K562 (cell line): ENCODE measurements around the gene DDHD1. TPM values are rescaled to one million over a fixed set of nuclear protein-coding genes. Genes with fewer than 3 reads are reported as not detected.

Source experiments
- ATAC-seq: fragments of 200-7000 bp; cut with Tn5 transposase; 3 replicates; pipeline ENCODE4 v1.9.1; 2020; ENCODE audit warnings: moderate library complexity
- BruUV-seq: library from RNA; stranded (reverse); fragments of 400-500 nt; replicated peaks from 2 replicates; lab custom pipeline; 2021; lab: Mats Ljungman, UMichigan
- CTCF ChIA-PET: fragments of 300-600 bp; formaldehyde crosslinking; extraction: SDS; loops from one replicate; lab custom pipeline; 2021; ENCODE audit warnings: low intra/inter-chr PET ratio; lab: Yijun Ruan, JAX
- POLR2A ChIA-PET: fragments of 300-600, 350-650 bp; sonication (Branson Sonifier 250); formaldehyde crosslinking; extraction: SDS; loops from one replicate; lab custom pipeline; 2021; ENCODE audit warnings: antibody characterized with exemption, inconsistent platforms; lab: Yijun Ruan, JAX
- DNase-seq, 4 experiments: peaks; one replicate each; pipeline versions ENCODE4 v3.0.0 to v3.0.0-alpha.2; 2011 to 2018; ENCODE audit warnings: low spot score in 3 of 4, mixed read lengths in 3 of 4; ENCODE audit errors: extremely low read depth in 1 of 4
- FAIRE-seq: peaks from 2 replicates; lab custom pipeline; 2011; peaks lifted over from hg19 to GRCh38; lab: Jason Lieb, UNC
- H2AFZ ChIP-seq: 2 replicates; pipeline ENCODE4 v1.6.0; 2011; ENCODE audit warnings: low read depth, low read length, control low read depth, inconsistent platforms
- H3K27ac ChIP-seq: fragments of 200-600 bp; 3 replicates; pipeline ENCODE4 v1.8.0; 2011; ENCODE audit warnings: low read depth, mild to moderate bottlenecking, control low read depth, inconsistent platforms, low read length, moderate library complexity, mixed read lengths; ENCODE audit errors: extremely low read depth
- H3K27me3 ChIP-seq, 2 experiments: fragments of 300-600 bp in 1 of 2; 2 replicates in 1 of 2; 3 replicates in 1 of 2; pipeline versions ENCODE4 v1.6.0 to v1.8.0; 2011; ENCODE audit warnings: inconsistent platforms in 2 of 2, low read length in 2 of 2, mild to moderate bottlenecking in 1 of 2, mixed read lengths in 1 of 2, moderate library complexity in 1 of 2; ENCODE audit not compliant: control insufficient read depth in 2 of 2, insufficient read depth in 2 of 2
- H3K36me3 ChIP-seq: fragments of 300-600 bp; 3 replicates; pipeline ENCODE4 v1.8.0; 2011; ENCODE audit warnings: mild to moderate bottlenecking, low read length, inconsistent platforms; ENCODE audit not compliant: control insufficient read depth, insufficient read depth
- H3K4me1 ChIP-seq, 2 experiments: fragments of 200-600 bp in 1 of 2; replicated peaks in 1 of 2; 2 replicates in 1 of 2; 3 replicates in 1 of 2; pipeline versions ENCODE4 v1.5.1 to v1.8.0; 2011; ENCODE audit warnings: inconsistent platforms in 2 of 2, low read length in 2 of 2, mild to moderate bottlenecking in 1 of 2, mixed read lengths in 1 of 2, moderate library complexity in 1 of 2; ENCODE audit not compliant: control insufficient read depth in 2 of 2, insufficient read depth in 2 of 2
- H3K4me2 ChIP-seq: 2 replicates; pipeline ENCODE4 v1.6.1; 2011; ENCODE audit warnings: low read length, control low read depth, inconsistent platforms, mixed read lengths; ENCODE audit not compliant: insufficient read depth
- H3K4me3 ChIP-seq: fragments of 200-600 bp; sonication (generic), shearing (Covaris generic); 2 replicates; pipeline ENCODE4 v1.5.1; 2016; ENCODE audit warnings: control low read depth, inconsistent platforms
- H3K79me2 ChIP-seq: fragments of 200-600 bp; 3 replicates; pipeline ENCODE4 v1.8.0; 2011; ENCODE audit warnings: low read length, inconsistent platforms; ENCODE audit not compliant: control insufficient read depth, insufficient read depth
- H3K9ac ChIP-seq, 2 experiments: 2 replicates each; pipeline versions ENCODE4 v1.6.0 to v1.6.1; 2011; ENCODE audit warnings: low read depth in 2 of 2, low read length in 2 of 2, control low read depth in 1 of 2, inconsistent platforms in 1 of 2, mild to moderate bottlenecking in 1 of 2, mixed read lengths in 1 of 2; ENCODE audit not compliant: insufficient read depth in 1 of 2
- H3K9me1 ChIP-seq: one replicate; pipeline ENCODE4 v1.6.0; 2011; ENCODE audit warnings: inconsistent platforms, mild to moderate bottlenecking, low read length, moderate library complexity; ENCODE audit not compliant: control insufficient read depth, insufficient read depth
- H3K9me3 ChIP-seq: replicated peaks from 2 replicates; pipeline ENCODE4 v1.5.1; 2011; ENCODE audit warnings: low read depth, low read length, inconsistent platforms; ENCODE audit not compliant: control insufficient read depth, insufficient read depth
- H4K20me1 ChIP-seq: replicated peaks from 2 replicates; pipeline ENCODE4 v1.6.1; 2011; ENCODE audit warnings: low read length, inconsistent platforms, mixed read lengths; ENCODE audit not compliant: control insufficient read depth, insufficient read depth
- ASH1L ChIP-seq: fragments of 450-650 bp; IDR thresholded peaks from 2 replicates; pipeline ENCODE4 v1.6.1; 2018; ENCODE audit warnings: borderline replicate concordance, mild to moderate bottlenecking, low read depth; ENCODE audit not compliant: partially characterized antibody
- BCL6 ChIP-seq: fragments of 250-450 bp; sonication (Bioruptor Pico); IDR thresholded peaks from 2 replicates; pipeline ENCODE4 v1.4.0; 2020
- CSDE1 ChIP-seq, 2 experiments: fragments of 450-650 bp; IDR thresholded peaks; 2 replicates each; pipeline ENCODE4 v1.6.1; 2016; ENCODE audit warnings: mild to moderate bottlenecking in 1 of 2
- DDX20 ChIP-seq: fragments of 450-650 bp; IDR thresholded peaks from 2 replicates; pipeline ENCODE4 v1.6.1; 2016; ENCODE audit warnings: missing genetic modification characterization, low read depth, mild to moderate bottlenecking, missing compliant biosample characterization, moderate library complexity
- E2F3 ChIP-seq: fragments of 250-450 bp; sonication (Bioruptor Pico); IDR thresholded peaks from 2 replicates; pipeline ENCODE4 v1.4.0; 2020; ENCODE audit warnings: mild to moderate bottlenecking
- FOXJ3 ChIP-seq: sonication (generic); formaldehyde crosslinking; IDR thresholded peaks from 2 replicates; pipeline ENCODE4 v1.4.0; 2020; ENCODE audit warnings: mild to moderate bottlenecking, missing genetic modification reagents
- NFE2L1 ChIP-seq: fragments of 450-650 bp; IDR thresholded peaks from 2 replicates; pipeline ENCODE4 v1.6.1; 2016; ENCODE audit warnings: missing genetic modification characterization, low read depth, mild to moderate bottlenecking, missing compliant biosample characterization, moderate library complexity, borderline replicate concordance
- SNRNP70 ChIP-seq: fragments of 200-400 bp; formaldehyde crosslinking; optimal IDR thresholded peaks from 2 replicates; pipeline ENCODE3; 2017; ENCODE audit warnings: low read depth, low read length
- ZKSCAN8 ChIP-seq: fragments of 200-800 bp; sonication (Bioruptor generic); IDR thresholded peaks from 2 replicates; pipeline ENCODE4 v1.6.1; 2016; ENCODE audit warnings: missing genetic modification characterization, missing compliant biosample characterization
- ZNF311 ChIP-seq: fragments of 250-450 bp; sonication (Bioruptor Pico); IDR thresholded peaks from 2 replicates; pipeline ENCODE4 v1.4.0; 2020; ENCODE audit warnings: mild to moderate bottlenecking, moderate library complexity
- WGBS: fragments of 100-300 bp; shearing (Covaris generic); methylation state at CpG from one replicate; pipeline ENCODE4 v1.1.6; 2016; ENCODE audit warnings: low coverage, mixed read lengths; ENCODE audit not compliant: insufficient coverage; ENCODE audit errors: missing lambda C conversion rate; 5-methylcytosine and 5-hydroxymethylcytosine counted together
- in situ Hi-C: fragments of 300-500 bp; cut with MboI; formaldehyde crosslinking; loops from 4 replicates; pipeline ENCODE4 v1.15.0; 2018; ENCODE audit warnings: inconsistent platforms, mixed read lengths
- intact Hi-C: fragments of 100-400 bp; cut with micrococcal nuclease; formaldehyde crosslinking; loops from 2 replicates; pipeline ENCODE4 v1.14.2; 2022
- polyA plus RNA-seq, 8 experiments: library from polyadenylated mRNA; depleted of rRNA in 4 of 8; stranded (reverse) in 5 of 8; unstranded in 3 of 8; fragments of >200 nt; fragmentation: Nextera tagmentation in 2 of 8; fragmentation: Illumina TruSeq in 1 of 8; extraction: Ambion mirVana in 2 of 8; extraction: Trizol in 1 of 8; gene quantifications; 2 replicates each; pipeline versions ENCODE4 v1.2.1 to v1.2.3, GENCODE V29; 2011 to 2014; ENCODE audit warnings: inconsistent platforms in 1 of 8, missing spikeins in 1 of 8
- total RNA-seq, 7 experiments: library from RNA; depleted of rRNA in 6 of 7; stranded (reverse); fragments of >200 nt in 6 of 7; fragmentation: Illumina TruSeq in 2 of 7; extraction: Trizol in 2 of 7; gene quantifications; 2 replicates each; pipeline versions ENCODE4 v1.2.1 to v1.2.3, GENCODE V29; 2011 to 2021; ENCODE audit warnings: low replicate concordance in 1 of 7
- TF ChIP-seq, protein P1 (sequence below), 2 experiments: fragments of 450-650 bp in 1 of 2; sonication (generic) in 1 of 2; formaldehyde crosslinking in 1 of 2; IDR thresholded peaks in 1 of 2; conservative IDR thresholded peaks in 1 of 2; 2 replicates each; pipeline versions ENCODE4 v1.6.1 to v1.8.1; 2016 to 2023; ENCODE audit warnings: mild to moderate bottlenecking in 2 of 2, moderate library complexity in 2 of 2, inconsistent platforms in 1 of 2, missing genetic modification reagents in 1 of 2

Gene DDHD1
- total and polyA plus RNA-seq, 9 of the 15 experiments (the other 6 are each of a cell fraction or from before 2014, with no cell fraction given), result 1.2 to 12.3 (median 5.0) TPM

DNA sequence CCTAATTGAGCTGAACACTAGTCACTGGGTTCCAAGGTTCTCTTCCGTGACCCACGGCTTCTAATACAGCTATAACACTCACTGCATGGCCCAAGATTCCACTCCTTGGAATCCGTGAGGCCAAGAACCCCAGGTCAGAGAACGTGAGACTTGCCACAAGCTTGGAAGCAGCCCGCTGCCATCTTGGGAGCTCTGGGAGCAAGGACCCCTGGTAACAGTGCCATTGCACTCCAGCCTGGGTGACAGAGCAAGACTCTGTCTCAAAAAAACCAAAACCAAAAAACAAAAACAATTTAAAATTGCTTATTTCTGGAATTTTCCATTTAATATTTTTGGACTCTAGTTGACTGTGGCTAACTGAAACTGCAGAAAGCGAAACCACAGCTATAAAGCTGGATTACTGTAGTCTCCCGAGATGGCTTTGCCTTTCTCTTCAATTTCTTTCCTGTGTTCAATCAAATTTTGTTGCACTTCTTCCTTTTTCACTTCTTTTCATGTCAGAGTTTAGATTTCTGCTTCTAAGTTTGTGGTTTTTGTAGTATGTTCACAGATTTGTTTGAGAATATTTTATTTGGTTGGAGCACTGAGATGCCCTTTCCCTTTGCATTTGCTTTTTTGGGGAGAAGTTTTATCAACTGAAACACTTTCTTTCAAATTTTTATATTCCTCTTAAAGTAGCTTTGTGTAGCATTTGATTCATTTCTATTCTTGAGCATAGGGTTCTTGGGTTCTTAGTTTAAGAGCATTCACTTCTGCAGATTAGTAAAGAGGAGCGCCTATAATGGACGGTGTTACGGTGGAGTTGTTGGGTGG, 44.6 kb downstream of the DDHD1 start:
- CTCF ChIA-PET, result no interaction called here
- H3K4me3 ChIP-seq, result no peak overlapping the region

More for the DNA sequence above, 44.6 kb downstream of the DDHD1 start:
- intact Hi-C loops (loop anchor here (5.0 kb wide), 1 partner anchor 44 kb away; the partner anchor contains the start of gene DDHD1), in situ Hi-C loops (no loop called here)
- 0 out of 4 replicates have a peak overlapping the region, but pooled peaks of 1 of the 2 experiments have one; percentile 38 for H3K9ac ChIP-seq
- no peak for TF ChIP-seq DDX20 (tag)
- TF ChIP-seq, protein P1, sequence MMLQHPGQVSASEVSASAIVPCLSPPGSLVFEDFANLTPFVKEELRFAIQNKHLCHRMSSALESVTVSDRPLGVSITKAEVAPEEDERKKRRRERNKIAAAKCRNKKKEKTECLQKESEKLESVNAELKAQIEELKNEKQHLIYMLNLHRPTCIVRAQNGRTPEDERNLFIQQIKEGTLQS (IDR thresholded peaks at IDR 0.05), result no peak
- TF ChIP-seq, protein P1 (CRISPR knock-in tag; conservative IDR thresholded peaks at IDR 0.05), result no peak
- TF ChIP-seq ASH1L, result no peak
- TF ChIP-seq E2F3, result no peak
- TF ChIP-seq FOXJ3, result no peak
- no peak for TF ChIP-seq BCL6
- no peak for TF ChIP-seq SNRNP70
- no peak for TF ChIP-seq ZNF311 (CRISPR knock-in tag)
- no peak for TF ChIP-seq ZKSCAN8
- TF ChIP-seq NFE2L1, result no peak
- no peak for TF ChIP-seq CSDE1 (IDR thresholded peaks at IDR 0.05)
- H3K9me3 ChIP-seq, result no peaks in the 10 kb centered on the region
- H3K79me2 ChIP-seq, result peaks cover 19% of the 10 kb centered on the region; the same call in 2 of the 3 replicates
- no TSS peak for BruUV-seq
- H3K4me1 ChIP-seq, result peaks cover 0 to 7% of the 10 kb centered on the region in 2 experiments; a peak in 3 of 5 replicates
- H3K36me3 ChIP-seq, result no peaks in the 10 kb centered on the region
- peak; percentile 79 for ATAC-seq
- no peaks in the 10 kb centered on the region for H4K20me1 ChIP-seq
- FAIRE-seq, result no peak
- no peaks in the 10 kb centered on the region for H3K9me1 ChIP-seq
- H2AFZ ChIP-seq, result peak overlapping the region; percentile 50; the same call in 1 of the 2 replicates
- H3K4me2 ChIP-seq, result peak overlapping the region; percentile 56
- POLR2A ChIA-PET, result interaction anchor here (0.6 to 1.1 kb wide), 2 partner anchors 43 to 55 kb away, joined by 3 to 4 read pairs; no protein-coding TSS in a partner anchor
- no peaks in the 10 kb centered on the region for H3K27me3 ChIP-seq
- peak overlapping the region; percentile 43; the same call in 2 of the 3 replicates for H3K27ac ChIP-seq
- 44% methylated on average over 6 of the region's 10 CpGs for WGBS
- no peak for DNase-seq
